ENCODE results near the gene DGKB. TPM values are rescaled to one million over a fixed set of nuclear protein-coding genes. Genes with fewer than 3 reads are reported as not detected.

The DGKB gene
- total RNA-seq, 1 donor from 2014 or later: 2.1 TPM

DNA sequence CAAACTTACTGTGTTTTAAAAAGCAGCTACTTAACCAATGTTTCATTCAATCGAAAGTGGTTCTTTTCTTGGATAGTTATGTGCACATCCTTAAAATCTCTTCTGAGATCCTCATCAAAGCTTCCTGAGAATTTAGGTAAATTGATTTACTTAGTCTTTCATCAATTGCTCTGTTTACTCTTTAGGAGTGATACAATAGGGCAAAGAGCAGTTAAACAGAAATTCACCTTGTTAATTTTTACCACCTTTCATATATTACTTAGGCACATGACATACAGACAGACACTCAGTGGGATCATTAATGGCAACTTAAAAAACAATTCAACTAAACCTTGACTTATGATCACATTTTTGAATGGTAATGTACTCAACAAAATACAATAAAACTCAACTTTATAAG, 456.3 kb downstream of the DGKB start:
- H3K9me3 ChIP-seq (ENCODE audit: control insufficient read depth in 3 of 3, low read length in 3 of 3): peaks cover 0 to 4% (median 2%) of the 10 kb centered on the region in 3 donors
- H3K4me1 ChIP-seq (ENCODE audit: control insufficient read depth in 3 of 3, insufficient read depth in 3 of 3, low read length in 3 of 3): no peaks in the 10 kb centered on the region
- no peak overlapping the region for H3K4me3 ChIP-seq (ENCODE audit: low read length in 3 of 3)
- no peak overlapping the region for H3K27ac ChIP-seq (ENCODE audit: low read depth, low read length)
- no peak overlapping the region for H3K9ac ChIP-seq (ENCODE audit: low read depth in 1 of 3, low read length in 3 of 3)
- no peaks in the 10 kb centered on the region for H3K27me3 ChIP-seq (ENCODE audit: control insufficient read depth in 3 of 3, insufficient read depth in 3 of 3, low read length in 3 of 3)
- no peaks in the 10 kb centered on the region for H3K36me3 ChIP-seq (ENCODE audit: control insufficient read depth in 3 of 3, insufficient read depth in 3 of 3, low read length in 3 of 3)

DNA sequence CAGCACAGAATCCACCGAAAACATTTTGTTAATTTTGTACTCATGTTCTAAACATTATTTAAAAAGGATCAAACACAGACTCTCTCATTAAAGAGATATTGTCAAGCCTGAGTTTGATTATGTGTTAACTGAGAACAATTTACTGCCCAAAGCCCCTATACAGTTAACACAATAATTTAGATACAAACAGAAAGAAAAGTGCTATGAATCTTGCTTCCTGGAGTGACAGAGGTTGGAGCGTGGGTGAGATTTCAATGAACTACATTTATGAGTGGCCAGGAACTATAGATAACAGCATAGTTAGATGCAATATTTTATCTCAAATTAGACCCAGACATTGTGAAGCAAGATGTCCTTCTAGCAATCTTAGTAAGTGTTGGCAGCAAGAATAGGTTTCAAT, 464.2 kb downstream of the DGKB start:
- H3K36me3 ChIP-seq (ENCODE audit: control insufficient read depth in 3 of 3, insufficient read depth in 3 of 3, low read length in 3 of 3): no peaks in the 10 kb centered on the region
- H3K9me3 ChIP-seq (ENCODE audit: control insufficient read depth in 3 of 3, low read length in 3 of 3): no peaks in the 10 kb centered on the region
- H3K27ac ChIP-seq (ENCODE audit: low read depth, low read length): no peak overlapping the region
- H3K27me3 ChIP-seq (ENCODE audit: control insufficient read depth in 3 of 3, insufficient read depth in 3 of 3, low read length in 3 of 3): no peaks in the 10 kb centered on the region
- no peak overlapping the region for H3K4me3 ChIP-seq (ENCODE audit: low read length in 3 of 3)
- no peak overlapping the region for H3K9ac ChIP-seq (ENCODE audit: low read depth in 1 of 3, low read length in 3 of 3)
- no peaks in the 10 kb centered on the region for H3K4me1 ChIP-seq (ENCODE audit: control insufficient read depth in 3 of 3, insufficient read depth in 3 of 3, low read length in 3 of 3)

DNA sequence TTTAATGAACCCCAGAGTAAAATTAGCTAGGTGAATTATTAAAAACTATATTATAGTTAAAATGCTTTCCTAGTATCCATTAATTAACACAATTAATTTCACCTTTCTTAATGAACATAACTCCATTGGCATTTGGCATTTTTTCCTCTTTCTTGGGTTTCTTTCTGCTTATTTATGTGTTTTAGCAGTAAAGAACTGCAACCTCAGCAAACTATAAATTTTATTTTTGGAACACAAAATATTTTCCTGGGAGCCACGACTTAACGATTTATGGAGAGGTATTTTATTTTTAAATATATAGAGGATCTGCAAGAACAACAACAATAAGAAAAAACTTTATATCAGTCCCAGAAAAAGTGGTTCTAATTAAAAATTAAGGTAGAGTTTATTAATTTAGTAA, 465.7 kb downstream of the DGKB start:
- Histone ChIP-seq H3K4me3 (ENCODE audit: low read length in 3 of 3) (no peak overlapping the region), H3K36me3 (ENCODE audit: control insufficient read depth in 3 of 3, insufficient read depth in 3 of 3, low read length in 3 of 3) (no peaks in the 10 kb centered on the region), H3K9ac (ENCODE audit: low read depth in 1 of 3, low read length in 3 of 3) (no peak overlapping the region), H3K27ac (ENCODE audit: low read depth, low read length) (no peak overlapping the region), H3K9me3 (ENCODE audit: control insufficient read depth in 3 of 3, low read length in 3 of 3) (no peaks in the 10 kb centered on the region), H3K27me3 (ENCODE audit: control insufficient read depth in 3 of 3, insufficient read depth in 3 of 3, low read length in 3 of 3) (no peaks in the 10 kb centered on the region), H3K4me1 (ENCODE audit: control insufficient read depth in 3 of 3, insufficient read depth in 3 of 3, low read length in 3 of 3) (no peaks in the 10 kb centered on the region)

DNA sequence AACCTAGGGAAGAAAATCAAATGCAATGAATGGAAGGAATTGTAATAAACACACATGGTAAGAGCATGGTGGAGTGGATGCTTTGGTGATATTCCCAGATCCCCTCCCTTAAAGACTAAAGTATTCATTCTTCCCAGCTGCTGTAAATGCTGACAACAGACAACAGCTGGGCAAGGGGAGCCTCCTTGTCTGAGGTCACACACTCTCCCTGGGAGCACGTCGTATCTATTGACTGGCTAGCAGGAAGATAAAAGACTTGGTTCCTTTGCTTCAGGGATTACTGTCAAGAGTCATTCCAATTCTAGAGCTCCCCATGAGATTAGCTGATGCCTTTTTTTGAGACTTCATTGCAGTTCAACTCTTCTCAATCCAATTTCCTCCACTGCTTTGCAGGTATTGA, 469.6 kb downstream of the DGKB start:
- Histone ChIP-seq H3K27ac (ENCODE audit: low read depth, low read length) (no peak overlapping the region), H3K4me3 (ENCODE audit: low read length in 3 of 3) (no peak overlapping the region), H3K4me1 (ENCODE audit: control insufficient read depth in 3 of 3, insufficient read depth in 3 of 3, low read length in 3 of 3) (no peaks in the 10 kb centered on the region), H3K36me3 (ENCODE audit: control insufficient read depth in 3 of 3, insufficient read depth in 3 of 3, low read length in 3 of 3) (no peaks in the 10 kb centered on the region), H3K9me3 (ENCODE audit: control insufficient read depth in 3 of 3, low read length in 3 of 3) (no peaks in the 10 kb centered on the region), H3K27me3 (ENCODE audit: control insufficient read depth in 3 of 3, insufficient read depth in 3 of 3, low read length in 3 of 3) (no peaks in the 10 kb centered on the region), H3K9ac (ENCODE audit: low read depth in 1 of 3, low read length in 3 of 3) (no peak overlapping the region)

DNA sequence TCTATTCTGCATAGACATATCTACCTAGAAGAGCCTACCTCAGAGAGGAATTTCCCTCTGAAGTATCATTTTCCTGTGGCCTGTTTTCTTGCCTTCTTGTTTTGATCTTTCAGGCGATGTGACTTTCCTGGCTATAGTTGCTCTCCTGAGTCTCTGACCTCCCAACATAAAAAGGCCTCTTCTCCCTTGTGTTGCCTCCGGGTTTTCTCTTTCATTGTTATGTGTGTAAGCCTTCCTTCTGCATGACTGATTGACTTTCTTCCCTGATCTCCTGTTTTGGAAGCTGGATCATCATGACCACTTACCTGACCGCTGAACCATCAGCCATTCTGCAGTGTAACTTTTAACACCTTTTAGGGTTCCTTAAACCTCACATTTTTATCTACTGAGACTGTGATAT, 471.6 kb downstream of the DGKB start:
- Histone ChIP-seq H3K4me3 (ENCODE audit: low read length in 3 of 3) (no peak overlapping the region), H3K9ac (ENCODE audit: low read depth in 1 of 3, low read length in 3 of 3) (no peak overlapping the region), H3K36me3 (ENCODE audit: control insufficient read depth in 3 of 3, insufficient read depth in 3 of 3, low read length in 3 of 3) (no peaks in the 10 kb centered on the region), H3K9me3 (ENCODE audit: control insufficient read depth in 3 of 3, low read length in 3 of 3) (no peaks in the 10 kb centered on the region), H3K27ac (ENCODE audit: low read depth, low read length) (no peak overlapping the region), H3K4me1 (ENCODE audit: control insufficient read depth in 3 of 3, insufficient read depth in 3 of 3, low read length in 3 of 3) (no peaks in the 10 kb centered on the region), H3K27me3 (ENCODE audit: control insufficient read depth in 3 of 3, insufficient read depth in 3 of 3, low read length in 3 of 3) (no peaks in the 10 kb centered on the region)

DNA sequence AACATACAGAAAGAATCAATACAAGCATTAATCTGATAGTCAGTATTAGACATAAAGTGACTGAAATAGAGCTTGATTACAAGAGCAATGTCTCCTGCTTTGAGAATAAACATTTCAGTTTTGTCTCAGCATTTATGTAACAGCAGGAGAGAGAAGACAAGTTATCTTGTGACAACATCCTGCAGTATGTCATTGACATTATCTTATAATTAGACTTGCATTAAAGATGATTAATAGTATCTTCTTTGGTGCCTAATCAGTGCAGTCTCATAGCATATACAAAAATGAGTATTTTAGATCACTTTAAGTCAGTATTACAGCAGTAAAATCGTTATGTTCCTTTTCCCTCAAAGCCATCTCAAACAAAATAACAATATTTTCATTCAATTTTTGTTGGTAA, 477.0 kb downstream of the DGKB start:
- Histone ChIP-seq H3K4me1 (ENCODE audit: control insufficient read depth in 3 of 3, insufficient read depth in 3 of 3, low read length in 3 of 3) (no peaks in the 10 kb centered on the region), H3K9ac (ENCODE audit: low read depth in 1 of 3, low read length in 3 of 3) (no peak overlapping the region), H3K9me3 (ENCODE audit: control insufficient read depth in 3 of 3, low read length in 3 of 3) (no peaks in the 10 kb centered on the region), H3K27me3 (ENCODE audit: control insufficient read depth in 3 of 3, insufficient read depth in 3 of 3, low read length in 3 of 3) (no peaks in the 10 kb centered on the region), H3K4me3 (ENCODE audit: low read length in 3 of 3) (no peak overlapping the region), H3K36me3 (ENCODE audit: control insufficient read depth in 3 of 3, insufficient read depth in 3 of 3, low read length in 3 of 3) (no peaks in the 10 kb centered on the region), H3K27ac (ENCODE audit: low read depth, low read length) (no peak overlapping the region)

DNA sequence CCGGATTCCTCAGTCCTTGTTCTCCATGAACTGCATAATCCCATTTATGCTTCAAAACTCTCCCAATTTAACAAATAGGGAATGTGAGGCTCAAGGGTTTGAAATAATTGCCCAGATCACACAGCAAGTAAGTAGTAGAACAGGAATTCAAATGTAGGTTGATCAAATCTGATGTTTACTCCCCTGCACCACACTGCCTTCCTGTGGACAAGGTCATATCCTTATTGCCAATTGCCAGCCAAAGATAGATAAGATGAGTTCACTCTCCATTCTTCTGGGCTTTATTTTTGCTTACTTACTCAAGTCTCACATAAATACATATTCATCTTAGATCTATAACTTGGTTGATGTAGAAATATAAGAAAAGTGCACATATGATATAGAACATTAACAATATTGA, 477.9 kb downstream of the DGKB start:
- no peak overlapping the region for H3K27ac ChIP-seq (ENCODE audit: low read depth, low read length)
- H3K27me3 ChIP-seq (ENCODE audit: control insufficient read depth in 3 of 3, insufficient read depth in 3 of 3, low read length in 3 of 3): no peaks in the 10 kb centered on the region
- no peaks in the 10 kb centered on the region for H3K36me3 ChIP-seq (ENCODE audit: control insufficient read depth in 3 of 3, insufficient read depth in 3 of 3, low read length in 3 of 3)
- H3K9me3 ChIP-seq (ENCODE audit: control insufficient read depth in 3 of 3, low read length in 3 of 3): no peaks in the 10 kb centered on the region
- no peak overlapping the region for H3K9ac ChIP-seq (ENCODE audit: low read depth in 1 of 3, low read length in 3 of 3)
- H3K4me3 ChIP-seq (ENCODE audit: low read length in 3 of 3): no peak overlapping the region
- no peaks in the 10 kb centered on the region for H3K4me1 ChIP-seq (ENCODE audit: control insufficient read depth in 3 of 3, insufficient read depth in 3 of 3, low read length in 3 of 3)

DNA sequence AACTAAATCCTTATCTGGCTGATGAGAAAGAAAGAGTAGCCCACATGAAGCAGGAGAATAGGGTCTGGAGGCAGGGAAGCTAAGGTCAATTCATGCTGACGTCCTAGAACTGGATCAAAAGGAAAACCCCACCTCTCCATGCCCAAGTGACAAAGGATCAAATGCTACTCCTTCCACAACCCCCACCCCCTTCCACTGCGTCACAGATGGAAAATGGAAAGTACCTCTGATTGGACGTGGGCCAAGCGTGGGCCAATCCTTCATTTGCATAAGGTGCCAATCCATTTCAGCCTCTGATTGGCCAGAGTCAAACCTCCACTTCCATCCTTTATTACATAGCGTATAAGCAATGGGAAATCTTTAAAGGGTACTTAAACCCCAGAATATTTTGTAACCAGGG, 481.8 kb downstream of the DGKB start:
- Histone ChIP-seq H3K27ac (ENCODE audit: low read depth, low read length) (no peak overlapping the region), H3K36me3 (ENCODE audit: control insufficient read depth in 3 of 3, insufficient read depth in 3 of 3, low read length in 3 of 3) (no peaks in the 10 kb centered on the region), H3K9ac (ENCODE audit: low read depth in 1 of 3, low read length in 3 of 3) (no peak overlapping the region), H3K4me3 (ENCODE audit: low read length in 3 of 3) (no peak overlapping the region), H3K4me1 (ENCODE audit: control insufficient read depth in 3 of 3, insufficient read depth in 3 of 3, low read length in 3 of 3) (no peaks in the 10 kb centered on the region), H3K27me3 (ENCODE audit: control insufficient read depth in 3 of 3, insufficient read depth in 3 of 3, low read length in 3 of 3) (no peaks in the 10 kb centered on the region), H3K9me3 (ENCODE audit: control insufficient read depth in 3 of 3, low read length in 3 of 3) (no peaks in the 10 kb centered on the region)

DNA sequence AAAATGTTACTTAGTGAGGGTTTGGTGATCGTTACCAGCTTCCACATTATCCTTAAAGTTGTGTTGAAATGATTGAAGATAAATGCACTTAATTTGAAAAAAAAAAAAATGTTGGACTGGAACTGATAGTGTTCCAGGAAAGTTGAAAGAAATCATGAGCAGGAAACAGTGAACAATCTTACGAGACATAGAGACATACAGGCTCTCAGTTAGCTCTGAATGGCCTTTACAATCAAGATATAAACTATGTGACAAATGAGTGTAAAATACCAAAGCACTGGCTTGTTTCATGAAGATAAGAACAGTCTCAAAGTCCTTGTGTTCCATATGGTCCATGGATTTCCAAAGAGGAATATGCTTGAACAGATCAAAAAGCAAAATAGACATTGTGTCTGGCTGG, 483.0 kb downstream of the DGKB start:
- no peaks in the 10 kb centered on the region for H3K9me3 ChIP-seq (ENCODE audit: control insufficient read depth in 3 of 3, low read length in 3 of 3)
- H3K27ac ChIP-seq (ENCODE audit: low read depth, low read length): no peak overlapping the region
- no peak overlapping the region for H3K4me3 ChIP-seq (ENCODE audit: low read length in 3 of 3)
- no peaks in the 10 kb centered on the region for H3K27me3 ChIP-seq (ENCODE audit: control insufficient read depth in 3 of 3, insufficient read depth in 3 of 3, low read length in 3 of 3)
- H3K9ac ChIP-seq (ENCODE audit: low read depth in 1 of 3, low read length in 3 of 3): no peak overlapping the region
- no peaks in the 10 kb centered on the region for H3K4me1 ChIP-seq (ENCODE audit: control insufficient read depth in 3 of 3, insufficient read depth in 3 of 3, low read length in 3 of 3)
- H3K36me3 ChIP-seq (ENCODE audit: control insufficient read depth in 3 of 3, insufficient read depth in 3 of 3, low read length in 3 of 3): no peaks in the 10 kb centered on the region

DNA sequence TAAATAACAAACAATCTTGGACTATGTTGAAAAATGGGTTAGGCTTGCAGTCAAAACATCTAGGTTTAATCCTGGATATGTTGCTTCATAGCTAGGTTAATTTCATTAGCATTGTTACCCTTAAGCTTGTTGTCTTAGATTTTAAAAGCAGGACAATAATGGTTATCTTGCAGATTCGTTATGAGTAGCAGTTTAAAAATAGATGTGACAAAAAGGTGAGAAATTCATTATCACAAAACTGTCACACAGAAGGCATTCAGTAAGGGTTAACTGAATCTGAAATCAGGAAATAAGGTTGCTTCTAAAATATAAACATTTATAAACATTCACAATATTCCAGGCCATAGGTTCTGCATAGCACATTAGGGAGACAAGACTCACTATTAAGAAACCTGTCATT, 483.9 kb downstream of the DGKB start:
- Histone ChIP-seq H3K36me3 (ENCODE audit: control insufficient read depth in 3 of 3, insufficient read depth in 3 of 3, low read length in 3 of 3) (no peaks in the 10 kb centered on the region), H3K4me1 (ENCODE audit: control insufficient read depth in 3 of 3, insufficient read depth in 3 of 3, low read length in 3 of 3) (no peaks in the 10 kb centered on the region)

More for the DNA sequence above, 483.9 kb downstream of the DGKB start:
- Histone ChIP-seq H3K9me3 (ENCODE audit: control insufficient read depth in 3 of 3, low read length in 3 of 3) (no peaks in the 10 kb centered on the region), H3K9ac (ENCODE audit: low read depth in 1 of 3, low read length in 3 of 3) (no peak overlapping the region), H3K4me3 (ENCODE audit: low read length in 3 of 3) (no peak overlapping the region), H3K27ac (ENCODE audit: low read depth, low read length) (no peak overlapping the region), H3K27me3 (ENCODE audit: control insufficient read depth in 3 of 3, insufficient read depth in 3 of 3, low read length in 3 of 3) (no peaks in the 10 kb centered on the region)
